Measurements from ENCODE around the gene UBE2G1.

The UBE2G1 gene

DNA sequence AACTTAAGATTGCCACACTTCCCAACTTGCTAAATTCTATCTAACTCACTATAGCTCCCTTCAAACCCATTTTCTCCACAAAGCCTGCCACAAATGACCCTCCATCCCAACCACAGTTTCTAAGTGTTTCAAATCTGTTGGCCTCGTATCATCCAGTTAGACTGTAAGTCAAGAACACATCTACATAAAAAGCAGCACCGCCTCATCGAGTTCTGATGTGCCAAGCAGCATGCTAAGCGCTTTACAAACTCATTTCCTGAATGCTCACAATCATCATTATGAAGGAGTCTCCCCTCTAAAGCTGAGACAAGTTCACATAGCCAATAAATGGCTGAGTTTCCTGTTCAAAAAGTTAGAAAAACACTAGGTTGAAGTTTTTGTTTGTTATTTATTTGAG lies 93.5 kb downstream of the UBE2G1 start:
- no peaks in the 10 kb centered on the region for H3K27me3 ChIP-seq (ENCODE audit: control insufficient read depth in 1 of 2, insufficient read depth in 2 of 2, low read length in 2 of 2)
- no peak overlapping the region for H3K4me3 ChIP-seq (ENCODE audit: low read depth in 1 of 2, low read length in 2 of 2)
- no peak overlapping the region for H3K9ac ChIP-seq (ENCODE audit: low read depth in 1 of 2, low read length in 2 of 2)
- H3K36me3 ChIP-seq (ENCODE audit: control insufficient read depth in 1 of 2, insufficient read depth in 2 of 2, low read length in 2 of 2): peaks cover 6 to 28% of the 10 kb centered on the region in 2 donors
- no peaks in the 10 kb centered on the region for H3K9me3 ChIP-seq (ENCODE audit: control insufficient read depth in 1 of 2, low read length in 2 of 2)
- H3K27ac ChIP-seq (ENCODE audit: low read depth, low read length): no peak overlapping the region
- no peaks in the 10 kb centered on the region for H3K4me1 ChIP-seq (ENCODE audit: control insufficient read depth in 1 of 2, insufficient read depth in 2 of 2, low read length in 2 of 2)

DNA sequence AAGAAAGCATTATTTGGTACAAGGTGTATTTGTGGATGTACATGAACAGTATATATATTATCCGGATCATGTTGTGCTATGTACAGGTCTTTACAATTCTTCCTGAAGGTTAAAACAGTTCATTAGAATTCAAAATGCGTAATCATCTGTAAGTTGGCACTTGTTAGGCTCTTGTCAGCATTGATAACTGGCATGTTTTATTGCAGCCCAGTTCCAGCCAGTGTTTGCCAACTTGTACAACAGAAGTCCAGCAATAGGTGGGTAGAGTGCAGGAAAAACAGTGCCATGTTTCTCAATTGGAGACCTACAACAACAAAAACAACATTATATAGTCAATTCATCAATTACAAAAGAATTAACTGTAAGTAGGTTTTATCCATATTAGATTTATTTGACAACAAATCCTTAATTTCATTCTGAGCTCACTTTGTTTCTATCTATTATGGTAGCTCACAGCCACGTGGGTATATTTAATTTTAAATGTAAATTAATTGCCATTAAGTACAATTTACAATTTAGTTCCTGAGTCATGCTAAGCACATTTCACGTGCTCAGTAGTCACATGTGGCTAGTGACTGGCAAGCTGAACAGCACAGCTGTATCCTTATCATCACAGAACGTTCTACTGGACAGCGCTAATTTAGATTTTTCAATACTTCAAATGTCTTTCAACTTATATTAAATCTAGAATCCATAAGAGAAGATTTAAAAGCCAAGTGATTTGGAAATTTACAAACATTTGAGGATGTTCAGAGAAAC lies 94.1 kb downstream of the UBE2G1 start:
- Histone ChIP-seq H3K4me1 (ENCODE audit: control insufficient read depth in 1 of 2, insufficient read depth in 2 of 2, low read length in 2 of 2) (no peaks in the 10 kb centered on the region), H3K27ac (ENCODE audit: low read depth, low read length) (no peak overlapping the region), H3K9me3 (ENCODE audit: control insufficient read depth in 1 of 2, low read length in 2 of 2) (no peaks in the 10 kb centered on the region), H3K36me3 (ENCODE audit: control insufficient read depth in 1 of 2, insufficient read depth in 2 of 2, low read length in 2 of 2) (peaks cover 6 to 29% of the 10 kb centered on the region in 2 donors), H3K4me3 (ENCODE audit: low read depth in 1 of 2, low read length in 2 of 2) (no peak overlapping the region), H3K9ac (ENCODE audit: low read depth in 1 of 2, low read length in 2 of 2) (no peak overlapping the region), H3K27me3 (ENCODE audit: control insufficient read depth in 1 of 2, insufficient read depth in 2 of 2, low read length in 2 of 2) (no peaks in the 10 kb centered on the region)

GRCh38 chr17:4270736-4271135 lies 95.7 kb downstream of the UBE2G1 start:
- Histone ChIP-seq H3K4me3 (ENCODE audit: low read depth in 1 of 2, low read length in 2 of 2) (no peak overlapping the region), H3K4me1 (ENCODE audit: control insufficient read depth in 1 of 2, insufficient read depth in 2 of 2, low read length in 2 of 2) (no peaks in the 10 kb centered on the region), H3K9ac (ENCODE audit: low read depth in 1 of 2, low read length in 2 of 2) (no peak overlapping the region), H3K9me3 (ENCODE audit: control insufficient read depth in 1 of 2, low read length in 2 of 2) (no peaks in the 10 kb centered on the region), H3K27me3 (ENCODE audit: control insufficient read depth in 1 of 2, insufficient read depth in 2 of 2, low read length in 2 of 2) (no peaks in the 10 kb centered on the region), H3K27ac (ENCODE audit: low read depth, low read length) (no peak overlapping the region), H3K36me3 (ENCODE audit: control insufficient read depth in 1 of 2, insufficient read depth in 2 of 2, low read length in 2 of 2) (peaks cover 6 to 20% of the 10 kb centered on the region in 2 donors)

GRCh38 chr17:4269915-4270314 lies 96.6 kb downstream of the UBE2G1 start:
- H3K27ac ChIP-seq (ENCODE audit: low read depth, low read length): no peak overlapping the region
- peaks cover 6 to 20% of the 10 kb centered on the region in 2 donors for H3K36me3 ChIP-seq (ENCODE audit: control insufficient read depth in 1 of 2, insufficient read depth in 2 of 2, low read length in 2 of 2)
- H3K9me3 ChIP-seq (ENCODE audit: control insufficient read depth in 1 of 2, low read length in 2 of 2): no peaks in the 10 kb centered on the region
- no peak overlapping the region for H3K9ac ChIP-seq (ENCODE audit: low read depth in 1 of 2, low read length in 2 of 2)
- no peaks in the 10 kb centered on the region for H3K4me1 ChIP-seq (ENCODE audit: control insufficient read depth in 1 of 2, insufficient read depth in 2 of 2, low read length in 2 of 2)
- H3K27me3 ChIP-seq (ENCODE audit: control insufficient read depth in 1 of 2, insufficient read depth in 2 of 2, low read length in 2 of 2): no peaks in the 10 kb centered on the region
- no peak overlapping the region for H3K4me3 ChIP-seq (ENCODE audit: low read depth in 1 of 2, low read length in 2 of 2)

GRCh38 chr17:4267402-4267801 lies 99.1 kb downstream of the UBE2G1 start:
- Histone ChIP-seq H3K36me3 (ENCODE audit: control insufficient read depth in 1 of 2, insufficient read depth in 2 of 2, low read length in 2 of 2) (peaks cover 6 to 20% of the 10 kb centered on the region in 2 donors), H3K27me3 (ENCODE audit: control insufficient read depth in 1 of 2, insufficient read depth in 2 of 2, low read length in 2 of 2) (no peaks in the 10 kb centered on the region), H3K4me1 (ENCODE audit: control insufficient read depth in 1 of 2, insufficient read depth in 2 of 2, low read length in 2 of 2) (peaks cover 5 to 15% of the 10 kb centered on the region in 2 donors), H3K4me3 (ENCODE audit: low read depth in 1 of 2, low read length in 2 of 2) (no peak overlapping the region), H3K9ac (ENCODE audit: low read depth in 1 of 2, low read length in 2 of 2) (no peak overlapping the region), H3K27ac (ENCODE audit: low read depth, low read length) (no peak overlapping the region), H3K9me3 (ENCODE audit: control insufficient read depth in 1 of 2, low read length in 2 of 2) (no peaks in the 10 kb centered on the region)

DNA sequence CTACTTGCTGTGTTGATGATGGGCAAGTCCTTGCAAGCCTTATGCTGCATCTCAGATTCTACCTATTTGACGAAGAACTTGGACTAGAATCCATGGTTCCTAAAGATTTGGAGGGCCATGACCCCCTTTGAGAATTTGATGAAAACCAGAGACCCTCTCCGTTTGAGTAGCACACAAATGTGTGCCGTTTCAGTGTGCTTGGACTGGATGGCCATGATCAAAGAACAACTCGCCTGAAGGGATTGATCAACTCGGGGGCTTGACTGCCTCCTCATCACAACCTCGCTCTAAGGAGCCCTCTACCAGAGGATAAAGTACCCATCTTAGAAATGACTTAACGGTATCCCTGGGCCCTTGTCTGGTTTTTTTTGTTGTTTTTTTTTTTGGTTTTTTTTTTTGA lies 99.9 kb downstream of the UBE2G1 start:
- H3K36me3 ChIP-seq (ENCODE audit: control insufficient read depth in 1 of 2, insufficient read depth in 2 of 2, low read length in 2 of 2): peaks cover 6 to 20% of the 10 kb centered on the region in 2 donors
- H3K9ac ChIP-seq (ENCODE audit: low read depth in 1 of 2, low read length in 2 of 2): no peak overlapping the region
- peaks cover 5 to 15% of the 10 kb centered on the region in 2 donors for H3K4me1 ChIP-seq (ENCODE audit: control insufficient read depth in 1 of 2, insufficient read depth in 2 of 2, low read length in 2 of 2)
- H3K27me3 ChIP-seq (ENCODE audit: control insufficient read depth in 1 of 2, insufficient read depth in 2 of 2, low read length in 2 of 2): no peaks in the 10 kb centered on the region
- H3K9me3 ChIP-seq (ENCODE audit: control insufficient read depth in 1 of 2, low read length in 2 of 2): no peaks in the 10 kb centered on the region
- H3K4me3 ChIP-seq (ENCODE audit: low read depth in 1 of 2, low read length in 2 of 2): no peak overlapping the region
- H3K27ac ChIP-seq (ENCODE audit: low read depth, low read length): no peak overlapping the region

- Histone ChIP-seq H3K9me3 (ENCODE audit: control insufficient read depth in 1 of 2, low read length in 2 of 2) (peaks cover 5 to 6% of the 10 kb centered on the region in 2 donors), H3K9ac (ENCODE audit: low read depth in 1 of 2, low read length in 2 of 2) (peak within 1 kb of the TSS; percentile 86 to 97), H3K27me3 (ENCODE audit: control insufficient read depth in 1 of 2, insufficient read depth in 2 of 2, low read length in 2 of 2) (no peaks in the 10 kb centered on the region), H3K4me1 (ENCODE audit: control insufficient read depth in 1 of 2, insufficient read depth in 2 of 2, low read length in 2 of 2) (peaks cover 5 to 15% of the 10 kb centered on the region in 2 donors), H3K27ac (ENCODE audit: low read depth, low read length) (no peak within 1 kb of the TSS), H3K36me3 (ENCODE audit: control insufficient read depth in 1 of 2, insufficient read depth in 2 of 2, low read length in 2 of 2) (peaks cover 2 to 15% of the 10 kb centered on the region in 2 donors), H3K4me3 (ENCODE audit: low read depth in 1 of 2, low read length in 2 of 2) (peak within 1 kb of the TSS; percentile 88 to 96)
Observed at GRCh38 chr17:4263282-4264215, 102.9 kb downstream of the UBE2G1 start, which contains the start of gene ANKFY1. Gene ANKFY1 (minus strand): TSS chr17:4263979. CDS start chr17:4263941, 38 bp downstream.

- Histone ChIP-seq H3K27ac (ENCODE audit: low read depth, low read length) (no peak overlapping the region), H3K4me1 (ENCODE audit: control insufficient read depth in 1 of 2, insufficient read depth in 2 of 2, low read length in 2 of 2) (peaks cover 5 to 15% of the 10 kb centered on the region in 2 donors), H3K9me3 (ENCODE audit: control insufficient read depth in 1 of 2, low read length in 2 of 2) (peaks cover 5 to 6% of the 10 kb centered on the region in 2 donors), H3K4me3 (ENCODE audit: low read depth in 1 of 2, low read length in 2 of 2) (peak overlapping the region; percentile 88 to 96), H3K36me3 (ENCODE audit: control insufficient read depth in 1 of 2, insufficient read depth in 2 of 2, low read length in 2 of 2) (peaks cover 0 to 15% of the 10 kb centered on the region in 2 donors), H3K9ac (ENCODE audit: low read depth in 1 of 2, low read length in 2 of 2) (peak overlapping the region; percentile 86 to 97), H3K27me3 (ENCODE audit: control insufficient read depth in 1 of 2, insufficient read depth in 2 of 2, low read length in 2 of 2) (no peaks in the 10 kb centered on the region)
Observed at GRCh38 chr17:4262703-4263102, 103.8 kb downstream of the UBE2G1 start.

- Histone ChIP-seq H3K4me3 (ENCODE audit: low read depth in 1 of 2, low read length in 2 of 2) (no peak overlapping the region), H3K27me3 (ENCODE audit: control insufficient read depth in 1 of 2, insufficient read depth in 2 of 2, low read length in 2 of 2) (no peaks in the 10 kb centered on the region)
Observed at GRCh38 chr17:4261452-4261851, 105.0 kb downstream of the UBE2G1 start.

GRCh38 chr17:4258867-4259266 lies 107.6 kb downstream of the UBE2G1 start:
- Histone ChIP-seq H3K27ac (ENCODE audit: low read depth, low read length) (no peak overlapping the region), H3K4me1 (ENCODE audit: control insufficient read depth in 1 of 2, insufficient read depth in 2 of 2, low read length in 2 of 2) (peaks cover 5 to 8% of the 10 kb centered on the region in 2 donors), H3K27me3 (ENCODE audit: control insufficient read depth in 1 of 2, insufficient read depth in 2 of 2, low read length in 2 of 2) (no peaks in the 10 kb centered on the region), H3K9me3 (ENCODE audit: control insufficient read depth in 1 of 2, low read length in 2 of 2) (peaks cover 5 to 6% of the 10 kb centered on the region in 2 donors), H3K9ac (ENCODE audit: low read depth in 1 of 2, low read length in 2 of 2) (no peak overlapping the region), H3K4me3 (ENCODE audit: low read depth in 1 of 2, low read length in 2 of 2) (no peak overlapping the region), H3K36me3 (ENCODE audit: control insufficient read depth in 1 of 2, insufficient read depth in 2 of 2, low read length in 2 of 2) (peaks cover 0 to 16% of the 10 kb centered on the region in 2 donors)

More at GRCh38 chr17:4261452-4261851, 105.0 kb downstream of the UBE2G1 start:
- H3K4me1 ChIP-seq (ENCODE audit: control insufficient read depth in 1 of 2, insufficient read depth in 2 of 2, low read length in 2 of 2): peaks cover 5 to 15% of the 10 kb centered on the region in 2 donors
- H3K27ac ChIP-seq (ENCODE audit: low read depth, low read length): no peak overlapping the region
- H3K9ac ChIP-seq (ENCODE audit: low read depth in 1 of 2, low read length in 2 of 2): no peak overlapping the region
- H3K36me3 ChIP-seq (ENCODE audit: control insufficient read depth in 1 of 2, insufficient read depth in 2 of 2, low read length in 2 of 2): peaks cover 0 to 15% of the 10 kb centered on the region in 2 donors
- H3K9me3 ChIP-seq (ENCODE audit: control insufficient read depth in 1 of 2, low read length in 2 of 2): peaks cover 5 to 6% of the 10 kb centered on the region in 2 donors
